Astrocyte (in vitro differentiated cells and primary cell): ENCODE results near the gene IL36G. TPM values are rescaled to one million over a fixed set of nuclear protein-coding genes. Genes with fewer than 3 reads are reported as not detected.

Experiments used
- DNase-seq: peaks from one replicate; pipeline ENCODE4 v3.0.0-alpha.2; 2010; ENCODE audit warnings: low read depth
- FAIRE-seq: peaks from 2 replicates; lab custom pipeline; 2011; peaks lifted over from hg19 to GRCh38; lab: Jason Lieb, UNC
- H2AFZ ChIP-seq: 2 replicates; pipeline ENCODE4 v1.6.0; 2012; ENCODE audit warnings: low read depth, low read length, inconsistent platforms
- H3K27ac ChIP-seq: 2 replicates; pipeline ENCODE4 v1.5.1; 2011; ENCODE audit warnings: low read depth, low read length, inconsistent platforms
- H3K27me3 ChIP-seq: 2 replicates; pipeline ENCODE4 v1.6.0; 2011; ENCODE audit warnings: low read length, inconsistent platforms; ENCODE audit not compliant: insufficient read depth
- H3K36me3 ChIP-seq: 2 replicates; pipeline ENCODE4 v1.5.1; 2011; ENCODE audit warnings: low read length, inconsistent platforms; ENCODE audit not compliant: insufficient read depth
- H3K4me1 ChIP-seq: 2 replicates; pipeline ENCODE4 v1.5.1; 2011; ENCODE audit warnings: low read length, inconsistent platforms; ENCODE audit not compliant: insufficient read depth
- H3K4me2 ChIP-seq: 2 replicates; pipeline ENCODE4 v1.6.0; 2012; ENCODE audit warnings: low read length, inconsistent platforms
- H3K4me3 ChIP-seq: 2 replicates; pipeline ENCODE4 v1.5.1; 2011; ENCODE audit warnings: low read depth, mild to moderate bottlenecking, low read length, inconsistent platforms; ENCODE audit not compliant: insufficient read depth
- H3K79me2 ChIP-seq: 2 replicates; pipeline ENCODE4 v1.6.0; 2012; ENCODE audit warnings: mild to moderate bottlenecking, low read length, inconsistent platforms; ENCODE audit not compliant: insufficient read depth
- H3K9ac ChIP-seq: 2 replicates; pipeline ENCODE4 v1.6.0; 2012; ENCODE audit warnings: mild to moderate bottlenecking, low read length, inconsistent platforms
- H3K9me3 ChIP-seq: 2 replicates; pipeline ENCODE4 v1.5.1; 2012; ENCODE audit warnings: low read depth, mild to moderate bottlenecking, low read length, inconsistent platforms; ENCODE audit not compliant: insufficient read depth
- H4K20me1 ChIP-seq: 2 replicates; pipeline ENCODE4 v1.6.0; 2012; ENCODE audit warnings: low read length, inconsistent platforms; ENCODE audit not compliant: insufficient read depth
- H3K27ac Mint-ChIP-seq: one replicate; pipeline ENCODE4 v1.8.0; 2021; ENCODE audit warnings: mild to moderate bottlenecking, mixed read lengths; ENCODE audit not compliant: unreplicated experiment
- H3K27me3 Mint-ChIP-seq: one replicate; pipeline ENCODE4 v1.8.0; 2021; ENCODE audit warnings: low read depth, mixed read lengths; ENCODE audit not compliant: unreplicated experiment
- H3K36me3 Mint-ChIP-seq: one replicate; pipeline ENCODE4 v1.8.0; 2021; ENCODE audit warnings: low read depth, mixed read lengths; ENCODE audit not compliant: unreplicated experiment
- H3K4me1 Mint-ChIP-seq: one replicate; pipeline ENCODE4 v1.8.0; 2021; ENCODE audit warnings: low read depth, mixed read lengths; ENCODE audit not compliant: unreplicated experiment
- H3K4me3 Mint-ChIP-seq: one replicate; pipeline ENCODE4 v1.8.0; 2021; ENCODE audit warnings: mild to moderate bottlenecking, moderate library complexity, mixed read lengths; ENCODE audit not compliant: unreplicated experiment
- H3K9me3 Mint-ChIP-seq: one replicate; pipeline ENCODE4 v1.8.0; 2021; ENCODE audit warnings: mild to moderate bottlenecking, mixed read lengths; ENCODE audit not compliant: unreplicated experiment
- EZH2 ChIP-seq: IDR thresholded peaks from 2 replicates; pipeline ENCODE4 v1.6.1; 2012; ENCODE audit warnings: mild to moderate bottlenecking, low read length, inconsistent platforms; ENCODE audit not compliant: insufficient read depth
- total RNA-seq: library from RNA; stranded (reverse); gene quantifications from 2 replicates; pipeline ENCODE4 v1.2.1, GENCODE V29; 2021
- TF ChIP-seq, protein P1 (sequence below): IDR thresholded peaks from 2 replicates; pipeline ENCODE4 v1.5.1; 2011; ENCODE audit warnings: low read depth, mild to moderate bottlenecking, inconsistent platforms, low read length, moderate library complexity; ENCODE audit not compliant: insufficient read depth

Gene IL36G
- total RNA-seq, 1 donor from 2014 or later = not detected

DNA sequence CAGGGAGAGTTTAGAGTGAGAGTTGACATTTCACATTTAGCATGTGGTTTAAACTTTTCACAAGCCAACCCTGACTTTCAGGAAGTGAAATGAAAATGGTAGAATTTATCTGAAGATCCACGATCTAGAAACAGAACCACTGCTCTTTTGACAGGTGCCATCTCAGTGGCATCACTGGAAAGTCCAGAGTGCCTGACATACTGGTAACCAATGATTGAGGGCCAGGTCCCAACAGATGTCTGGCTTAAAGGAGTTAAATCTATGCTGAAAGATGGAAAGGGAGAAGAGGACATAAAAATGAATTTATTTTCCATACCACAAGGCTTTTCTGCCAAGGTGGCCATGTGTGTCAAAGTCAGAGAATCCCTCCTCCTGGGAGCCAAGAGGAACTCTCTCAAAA, 2.7 kb downstream of the IL36G start:
- Histone ChIP-seq H3K27ac (no peak overlapping the region), H4K20me1 (no peaks in the 10 kb centered on the region), H3K27me3 (peaks cover 18% of the 10 kb centered on the region), H3K79me2 (no peaks in the 10 kb centered on the region), H3K9me3 (no peaks in the 10 kb centered on the region), H3K4me3 (no peak overlapping the region), H3K4me2 (no peak overlapping the region), H3K36me3 (no peaks in the 10 kb centered on the region), H3K4me1 (no peaks in the 10 kb centered on the region), H3K9ac (no peak overlapping the region), H2AFZ (no peak overlapping the region)
- TF ChIP-seq, protein P1, sequence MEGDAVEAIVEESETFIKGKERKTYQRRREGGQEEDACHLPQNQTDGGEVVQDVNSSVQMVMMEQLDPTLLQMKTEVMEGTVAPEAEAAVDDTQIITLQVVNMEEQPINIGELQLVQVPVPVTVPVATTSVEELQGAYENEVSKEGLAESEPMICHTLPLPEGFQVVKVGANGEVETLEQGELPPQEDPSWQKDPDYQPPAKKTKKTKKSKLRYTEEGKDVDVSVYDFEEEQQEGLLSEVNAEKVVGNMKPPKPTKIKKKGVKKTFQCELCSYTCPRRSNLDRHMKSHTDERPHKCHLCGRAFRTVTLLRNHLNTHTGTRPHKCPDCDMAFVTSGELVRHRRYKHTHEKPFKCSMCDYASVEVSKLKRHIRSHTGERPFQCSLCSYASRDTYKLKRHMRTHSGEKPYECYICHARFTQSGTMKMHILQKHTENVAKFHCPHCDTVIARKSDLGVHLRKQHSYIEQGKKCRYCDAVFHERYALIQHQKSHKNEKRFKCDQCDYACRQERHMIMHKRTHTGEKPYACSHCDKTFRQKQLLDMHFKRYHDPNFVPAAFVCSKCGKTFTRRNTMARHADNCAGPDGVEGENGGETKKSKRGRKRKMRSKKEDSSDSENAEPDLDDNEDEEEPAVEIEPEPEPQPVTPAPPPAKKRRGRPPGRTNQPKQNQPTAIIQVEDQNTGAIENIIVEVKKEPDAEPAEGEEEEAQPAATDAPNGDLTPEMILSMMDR = no peak
- no peak for TF ChIP-seq EZH2
- no peaks in the 10 kb centered on the region for H3K4me1 Mint-ChIP-seq
- peaks cover 2% of the 10 kb centered on the region for H3K9me3 Mint-ChIP-seq
- DNase-seq = no peak
- peaks cover 35% of the 10 kb centered on the region for H3K27me3 Mint-ChIP-seq
- H3K27ac Mint-ChIP-seq = no peak overlapping the region
- FAIRE-seq = no peak
- H3K36me3 Mint-ChIP-seq = no peaks in the 10 kb centered on the region
- H3K4me3 Mint-ChIP-seq = no peak overlapping the region

DNA sequence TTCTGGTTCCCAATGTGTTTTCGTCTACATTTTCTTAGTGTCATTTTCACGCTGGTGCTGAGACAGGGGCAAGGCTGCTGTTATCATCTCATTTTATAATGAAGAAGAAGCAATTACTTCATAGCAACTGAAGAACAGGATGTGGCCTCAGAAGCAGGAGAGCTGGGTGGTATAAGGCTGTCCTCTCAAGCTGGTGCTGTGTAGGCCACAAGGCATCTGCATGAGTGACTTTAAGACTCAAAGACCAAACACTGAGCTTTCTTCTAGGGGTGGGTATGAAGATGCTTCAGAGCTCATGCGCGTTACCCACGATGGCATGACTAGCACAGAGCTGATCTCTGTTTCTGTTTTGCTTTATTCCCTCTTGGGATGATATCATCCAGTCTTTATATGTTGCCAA, 7.3 kb downstream of the IL36G start:
- no peak for FAIRE-seq
- TF ChIP-seq, protein P1 = no peak
- TF ChIP-seq EZH2 = no peak

DNA sequence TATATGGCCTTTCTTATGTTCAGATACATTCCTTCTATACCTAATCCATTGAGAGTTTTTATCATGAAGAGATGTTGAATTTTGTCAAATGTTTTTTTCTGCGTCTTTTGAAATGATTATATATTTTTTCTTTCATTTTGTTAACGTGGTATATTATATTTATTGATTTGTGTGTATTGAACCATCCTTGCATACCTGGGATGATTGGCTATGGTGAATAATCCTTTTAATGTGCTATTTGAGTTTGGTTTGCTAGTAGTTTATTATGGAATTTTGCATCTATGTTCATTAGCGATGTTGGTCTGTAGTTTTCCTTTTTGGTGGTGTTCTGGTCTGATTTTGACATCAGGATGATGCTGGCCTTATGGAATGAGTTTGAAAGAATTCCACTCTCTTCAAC, 11.8 kb downstream of the IL36G start:
- no peak overlapping the region for H2AFZ ChIP-seq
- no peak overlapping the region for H3K4me2 ChIP-seq
- H3K27me3 ChIP-seq = peaks cover 2% of the 10 kb centered on the region
- no peak overlapping the region for H3K4me3 Mint-ChIP-seq
- DNase-seq (no peak), FAIRE-seq (no peak)
- H3K4me3 ChIP-seq = no peak overlapping the region
- no peaks in the 10 kb centered on the region for H4K20me1 ChIP-seq
- H3K9ac ChIP-seq = no peak overlapping the region
- no peaks in the 10 kb centered on the region for H3K79me2 ChIP-seq
- H3K36me3 ChIP-seq = no peaks in the 10 kb centered on the region
- H3K36me3 Mint-ChIP-seq = no peaks in the 10 kb centered on the region
- peaks cover 14% of the 10 kb centered on the region for H3K9me3 Mint-ChIP-seq
- no peak overlapping the region for H3K27ac Mint-ChIP-seq
- H3K9me3 ChIP-seq = no peaks in the 10 kb centered on the region
- H3K27me3 Mint-ChIP-seq = peaks cover 5% of the 10 kb centered on the region
- no peaks in the 10 kb centered on the region for H3K4me1 ChIP-seq
- H3K4me1 Mint-ChIP-seq = no peaks in the 10 kb centered on the region
- TF ChIP-seq EZH2 = no peak
- TF ChIP-seq, protein P1 = no peak
- H3K27ac ChIP-seq = no peak overlapping the region

More for the DNA sequence above, 7.3 kb downstream of the IL36G start:
- H3K27me3 ChIP-seq = peaks cover 2% of the 10 kb centered on the region
- no peaks in the 10 kb centered on the region for H3K9me3 ChIP-seq
- H3K36me3 ChIP-seq = no peaks in the 10 kb centered on the region
- no peaks in the 10 kb centered on the region for H3K36me3 Mint-ChIP-seq
- H3K4me1 Mint-ChIP-seq = no peaks in the 10 kb centered on the region
- H3K4me2 ChIP-seq = no peak overlapping the region
- H3K4me3 ChIP-seq = no peak overlapping the region
- no peaks in the 10 kb centered on the region for H3K79me2 ChIP-seq
- no peak overlapping the region for H2AFZ ChIP-seq
- no peaks in the 10 kb centered on the region for H3K27me3 Mint-ChIP-seq
- peaks cover 4% of the 10 kb centered on the region for H3K9me3 Mint-ChIP-seq
- H3K27ac ChIP-seq = no peak overlapping the region
- no peak overlapping the region for H3K4me3 Mint-ChIP-seq
- H3K4me1 ChIP-seq = no peaks in the 10 kb centered on the region
- DNase-seq = no peak
- H3K27ac Mint-ChIP-seq = no peak overlapping the region
- H4K20me1 ChIP-seq = no peaks in the 10 kb centered on the region
- no peak overlapping the region for H3K9ac ChIP-seq
